Activated T-cell treated with anti-CD3 and anti-CD28 coated beads for 1 hour (primary cell): ENCODE data around the gene TMEM179.
"Not testable (repeated sequence)": the region's sequence is repeated elsewhere in the genome, so short reads cannot be mapped to it uniquely, and the experiment has no call there.

Source experiments
- DNase-seq: peaks from one replicate; pipeline ENCODE4 v3.0.0-alpha.2; 2020; ENCODE audit warnings: low read depth

The TMEM179 gene

DNA sequence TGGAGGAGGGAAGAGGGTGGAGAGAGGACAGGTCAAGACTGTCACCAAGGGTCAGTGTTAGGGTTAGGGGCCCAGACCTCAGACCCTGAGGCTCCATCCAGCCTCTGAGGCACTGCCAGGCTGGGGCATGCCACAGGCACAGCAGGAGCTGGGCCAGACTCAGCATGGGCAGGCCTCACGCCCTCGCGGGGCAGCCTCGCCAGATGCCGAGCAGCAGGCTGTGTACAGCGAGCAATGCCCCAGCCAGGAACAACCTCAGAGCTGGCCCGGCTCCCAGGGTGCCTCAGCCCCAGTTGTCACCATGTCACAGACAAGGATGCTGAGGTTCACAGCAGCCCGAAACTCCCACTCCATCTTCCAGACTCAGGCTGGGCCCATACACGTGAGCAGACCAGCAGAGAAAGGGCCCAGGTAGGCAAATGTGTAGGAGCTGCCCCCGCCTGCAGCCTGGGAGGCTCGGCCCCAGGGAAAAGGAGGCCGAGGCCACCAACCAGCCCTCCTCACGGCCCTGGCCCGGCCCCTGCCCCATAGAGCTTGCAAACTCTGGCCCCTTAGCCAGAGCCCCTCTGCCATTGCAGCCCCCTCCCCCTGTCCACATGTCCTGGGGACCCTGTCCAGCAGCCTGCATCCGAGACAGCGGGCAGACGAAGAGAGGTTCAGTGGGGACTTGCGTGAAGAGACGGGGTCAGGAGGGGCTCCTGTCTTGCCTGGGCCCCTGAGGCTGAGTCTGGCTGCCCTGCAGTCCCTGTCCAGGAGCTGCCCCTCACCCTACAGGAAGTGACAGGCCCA, 17.5 kb downstream of the TMEM179 start:
- DNase-seq = no peak

- no peak for DNase-seq
Observed at GRCh38 chr14:104585966-104586697, 18.4 kb downstream of the TMEM179 start.

DNA sequence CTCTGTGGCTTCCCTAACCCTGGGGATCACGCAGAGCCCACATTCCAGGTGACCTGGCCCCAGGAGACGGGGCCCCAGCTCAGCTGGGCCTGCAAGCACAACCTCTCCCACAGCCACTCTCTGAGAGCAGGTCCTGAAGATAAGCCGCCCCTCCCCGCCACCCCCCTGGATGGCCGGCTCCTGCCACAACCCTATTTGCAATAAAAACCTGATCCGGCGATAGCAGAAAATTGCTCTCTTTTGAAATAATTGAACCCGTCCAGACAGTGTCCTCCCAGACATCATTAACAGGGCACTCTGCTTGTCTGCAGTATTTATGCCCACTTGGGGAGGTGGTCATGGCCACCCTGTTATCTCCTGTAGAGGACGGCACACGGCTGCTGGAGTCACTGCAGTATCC, 20.0 kb downstream of the TMEM179 start:
- DNase-seq = no peak

DNA sequence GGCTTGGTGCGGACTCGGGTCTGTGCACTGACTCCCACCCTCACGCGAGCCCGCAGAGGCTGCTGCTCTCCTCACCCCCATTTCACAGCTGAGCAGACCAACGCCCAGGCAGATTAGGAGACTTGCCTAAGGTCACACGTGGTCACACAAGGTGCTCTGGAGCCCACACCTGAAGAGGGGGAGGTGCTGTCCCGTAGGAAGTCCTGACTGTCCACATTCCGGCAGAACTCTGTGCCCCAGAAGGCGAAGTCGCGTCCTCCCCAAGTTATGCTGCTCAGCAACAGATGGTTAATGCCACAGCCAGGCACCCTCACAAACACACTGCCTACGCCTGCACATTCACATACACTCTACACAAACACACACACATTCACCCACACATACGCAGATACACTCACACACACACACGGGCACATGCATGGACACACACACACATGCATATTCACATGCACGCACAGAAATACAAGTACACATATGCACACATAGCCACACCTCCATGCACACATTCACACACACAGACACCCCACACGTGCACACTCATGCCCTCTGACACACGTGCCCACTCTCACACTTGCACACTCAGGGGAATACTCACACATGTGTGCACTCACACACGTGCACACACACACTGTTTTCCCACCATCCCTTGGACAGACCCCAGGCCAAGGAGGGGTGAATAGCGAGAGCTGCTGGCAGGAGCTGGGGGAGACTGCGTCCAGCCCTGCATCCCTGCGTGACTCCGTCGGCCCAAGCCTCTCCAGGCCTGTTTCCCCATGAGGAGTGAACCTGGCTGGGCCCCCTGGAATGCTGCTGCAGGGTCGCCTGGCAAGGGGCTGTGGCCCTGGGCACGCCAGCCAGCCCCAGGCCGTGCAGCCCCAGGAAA, 20.9 kb downstream of the TMEM179 start:
- no peak for DNase-seq

- no peak for DNase-seq
Observed at GRCh38 chr14:104582662-104583061, 21.9 kb downstream of the TMEM179 start.

GRCh38 chr14:104582005-104582404, 22.6 kb downstream of the TMEM179 start:
- DNase-seq = no peak

DNA sequence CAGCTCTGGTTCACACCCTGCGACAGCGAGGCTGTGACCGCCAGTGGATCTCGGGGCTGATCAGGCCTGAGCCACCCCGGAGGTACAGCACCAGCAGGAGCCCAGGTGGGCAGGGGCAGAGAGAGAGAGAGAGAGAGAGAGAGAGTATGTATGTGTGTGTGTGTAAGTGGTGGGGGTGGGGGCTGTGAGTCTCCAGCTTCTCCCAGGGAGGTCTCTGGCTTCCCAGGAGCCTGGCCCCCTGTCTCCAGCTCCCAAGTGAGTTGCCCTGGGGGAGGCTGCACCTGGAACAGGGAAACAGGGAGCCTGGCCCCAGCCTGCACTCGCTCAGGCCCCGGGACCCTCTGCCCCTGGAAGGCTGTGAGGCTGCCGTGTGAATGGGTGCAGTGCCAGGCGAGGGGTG, 23.1 kb downstream of the TMEM179 start:
- no peak for DNase-seq

- no peak for DNase-seq
Observed at GRCh38 chr14:104580961-104581360, 23.6 kb downstream of the TMEM179 start.

DNA sequence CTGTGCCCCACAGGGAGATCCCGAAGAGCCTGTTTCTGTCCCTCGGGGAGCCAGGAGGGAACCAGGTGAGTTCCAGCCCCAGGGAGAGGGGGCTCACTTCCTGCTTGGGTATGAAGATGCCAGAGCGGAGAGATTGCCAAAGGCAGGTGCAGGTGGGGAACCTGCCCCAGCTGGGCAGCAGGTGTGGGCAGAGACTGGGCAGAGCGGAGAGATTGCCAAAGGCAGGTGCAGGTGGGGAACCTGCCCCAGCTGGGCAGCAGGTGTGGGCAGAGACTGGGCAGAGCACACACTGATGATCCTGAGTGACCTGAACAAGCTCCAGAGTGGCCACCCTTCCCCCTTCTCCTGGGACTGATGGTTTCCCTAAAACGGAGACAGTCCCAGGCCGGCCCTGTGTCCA, 24.6 kb downstream of the TMEM179 start:
- DNase-seq = not testable (repeated sequence)

GRCh38 chr14:104579507-104579906, 25.1 kb downstream of the TMEM179 start, which contains the start of gene C14orf180:
Gene C14orf180, plus strand, starts transcription at chr14:104579764. Its CDS starts 6,667 bp downstream, at chr14:104586431.
- DNase-seq = no peak

DNA sequence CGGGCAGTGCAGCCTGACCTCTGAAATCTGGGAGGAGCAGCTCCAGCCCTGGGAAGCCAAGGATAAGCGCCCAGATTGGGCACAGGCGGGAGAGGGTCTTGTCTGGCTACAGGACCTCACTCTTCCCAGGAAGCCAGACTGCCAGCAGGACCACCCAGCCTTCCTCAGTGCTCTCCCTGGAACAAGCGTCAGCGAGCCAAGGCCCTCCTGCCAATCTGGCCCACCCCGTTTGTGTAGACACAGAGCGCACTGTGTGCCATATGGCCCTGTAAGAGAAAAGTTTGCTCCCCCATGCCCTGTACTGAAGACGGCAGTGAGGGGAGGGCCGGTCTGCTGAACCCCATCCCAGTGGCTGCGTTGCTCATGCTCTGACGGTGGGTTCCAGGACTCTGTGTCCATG, 26.3 kb downstream of the TMEM179 start:
- no peak for DNase-seq

- no peak for DNase-seq
Observed at GRCh38 chr14:104577847-104578301, 26.7 kb downstream of the TMEM179 start.

DNA sequence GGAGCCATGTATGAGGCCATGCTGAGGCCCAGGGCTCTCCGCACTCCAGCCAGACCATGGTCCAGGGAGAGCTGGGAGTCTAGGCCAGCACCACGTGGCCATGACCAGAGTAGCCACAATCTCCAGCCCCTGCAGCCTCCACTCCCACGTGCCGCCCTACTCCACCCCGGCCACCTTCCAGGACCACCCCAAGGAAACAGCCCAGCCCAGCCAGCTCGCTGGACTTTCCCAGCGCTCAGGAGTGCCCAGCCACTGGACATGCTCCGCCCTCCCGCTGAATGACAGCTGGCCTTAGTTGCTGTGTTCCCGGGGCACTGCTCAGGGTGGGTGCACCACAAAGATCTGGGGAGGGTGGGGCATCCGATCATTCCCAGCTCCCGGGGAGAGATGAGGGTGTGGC, 27.1 kb downstream of the TMEM179 start:
- no peak for DNase-seq

- no peak for DNase-seq
Observed at GRCh38 chr14:104576970-104577332, 27.6 kb downstream of the TMEM179 start.

- no peak for DNase-seq
Observed at GRCh38 chr14:104576232-104576969, 28.2 kb downstream of the TMEM179 start.

DNA sequence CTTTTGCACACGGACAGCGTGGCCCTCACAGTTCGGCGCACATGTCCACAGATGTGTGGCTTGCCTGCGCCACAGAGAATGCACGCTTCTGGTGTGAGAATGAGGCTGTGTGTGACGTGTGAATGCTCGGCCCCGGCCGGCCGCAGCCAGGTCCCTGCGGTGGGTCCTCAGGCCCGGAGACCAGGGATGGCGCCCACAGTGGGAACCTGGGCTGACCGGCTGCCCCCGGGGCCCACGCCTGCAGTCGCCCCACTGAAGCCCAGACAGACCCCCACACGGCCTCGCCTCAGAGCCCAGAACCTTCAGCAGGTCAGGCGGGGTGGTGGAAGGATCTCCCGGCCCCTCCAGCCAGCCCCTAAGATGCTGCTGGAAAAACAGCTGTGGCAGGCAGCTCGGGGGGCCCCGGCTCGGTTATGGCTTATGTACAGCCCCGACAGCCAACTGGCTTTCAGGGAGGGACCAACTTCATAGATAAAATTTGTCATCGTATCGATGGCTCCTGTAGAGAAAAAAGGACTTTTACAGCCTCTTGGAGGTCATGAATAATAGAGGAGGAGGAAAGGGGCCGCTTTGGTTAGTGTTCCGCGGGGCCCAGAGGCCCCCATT, 29.5 kb downstream of the TMEM179 start:
- DNase-seq = no peak

- DNase-seq = no peak
Observed at GRCh38 chr14:104574536-104574935, 30.0 kb downstream of the TMEM179 start.

DNA sequence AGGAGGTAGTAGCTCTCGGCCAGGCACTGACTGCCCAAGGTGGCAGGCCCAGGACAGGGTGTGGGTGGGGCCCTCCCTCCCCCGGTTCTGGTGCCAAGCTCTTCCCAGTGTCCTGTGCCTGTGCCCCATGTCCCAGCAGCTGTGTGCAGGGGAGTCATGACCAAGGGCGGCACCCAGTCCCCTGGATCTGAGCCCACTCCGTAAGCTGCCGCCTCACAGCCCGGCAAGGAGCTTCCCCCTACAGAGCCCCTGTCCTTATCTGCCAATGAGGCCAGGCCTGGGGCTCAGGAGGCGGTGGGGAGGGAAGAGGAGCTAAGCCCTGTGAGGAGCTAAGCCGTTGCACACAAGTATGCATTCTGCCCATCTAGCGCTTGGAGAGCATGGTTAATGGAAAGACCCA, 30.6 kb downstream of the TMEM179 start:
- no peak for DNase-seq

- DNase-seq = no peak
Observed at GRCh38 chr14:104572668-104573067, 31.9 kb downstream of the TMEM179 start.

- no peak for DNase-seq
Observed at GRCh38 chr14:104572024-104572626, 32.4 kb downstream of the TMEM179 start.

DNA sequence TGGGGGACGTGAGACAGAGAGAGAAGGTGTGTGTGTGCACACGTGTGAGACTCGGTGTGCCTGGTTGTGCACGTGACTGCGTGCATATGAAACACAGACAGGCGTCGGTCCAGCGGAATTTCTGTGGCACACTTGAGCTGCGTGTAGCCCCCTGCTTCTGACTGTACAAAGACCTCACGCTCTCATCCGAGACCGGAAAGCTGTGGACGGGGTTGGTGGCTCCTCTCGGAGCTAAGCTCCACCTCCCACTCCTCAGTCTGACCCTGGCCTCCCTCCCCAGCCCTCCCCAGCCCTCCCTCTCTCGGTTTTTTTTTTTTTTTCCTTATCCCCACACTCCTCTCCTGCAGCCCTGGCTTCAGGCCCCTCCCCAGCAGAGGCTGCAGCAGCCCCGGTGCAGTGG, 33.3 kb downstream of the TMEM179 start:
- no peak for DNase-seq
